Immature natural killer cell (primary cell): Measurements from ENCODE around the gene ZNF615. TPM values are rescaled to one million over a fixed set of nuclear protein-coding genes. Genes with fewer than 3 reads are reported as not detected.
"Not testable (repeated sequence)": the region's sequence is repeated elsewhere in the genome, so short reads cannot be mapped to it uniquely, and the experiment has no call there.

Source experiments
- DNase-seq, 3 donors: peaks; one replicate each; pipeline ENCODE4 v3.0.0; 2022; ENCODE audit warnings: mixed read lengths in 1 of 3
- H3K27ac Mint-ChIP-seq, 6 donors: one replicate each; pipeline ENCODE4 v1.8.0; 2020; ENCODE audit warnings: mixed read lengths in 6 of 6, mild to moderate bottlenecking in 5 of 6, inconsistent platforms in 4 of 6, moderate library complexity in 3 of 6
- H3K27me3 Mint-ChIP-seq, 3 donors: one replicate each; pipeline ENCODE4 v1.8.0; 2020 to 2021; ENCODE audit warnings: low read depth in 3 of 3, mild to moderate bottlenecking in 3 of 3, mixed read lengths in 3 of 3, moderate library complexity in 3 of 3, inconsistent platforms in 1 of 3
- H3K36me3 Mint-ChIP-seq, 3 donors: one replicate each; pipeline ENCODE4 v1.8.0; 2020; ENCODE audit warnings: mixed read lengths in 3 of 3, inconsistent platforms in 2 of 3, mild to moderate bottlenecking in 2 of 3
- H3K4me1 Mint-ChIP-seq, 2 donors: one replicate each; pipeline ENCODE4 v1.8.0; 2020; ENCODE audit warnings: inconsistent platforms in 2 of 2, mild to moderate bottlenecking in 2 of 2, mixed read lengths in 2 of 2, moderate library complexity in 1 of 2
- H3K4me3 Mint-ChIP-seq, 5 donors: one replicate each; pipeline ENCODE4 v1.8.0; 2020; ENCODE audit warnings: mild to moderate bottlenecking in 5 of 5, mixed read lengths in 5 of 5, inconsistent platforms in 3 of 5, moderate library complexity in 3 of 5
- H3K9me3 Mint-ChIP-seq, 6 donors: one replicate each; pipeline ENCODE4 v1.8.0; 2020; ENCODE audit warnings: mild to moderate bottlenecking in 6 of 6, mixed read lengths in 6 of 6, inconsistent platforms in 4 of 6, moderate library complexity in 3 of 6
- polyA plus RNA-seq, 3 donors: library from polyadenylated mRNA; unstranded; fragments of 300-500 nt; fragmentation: Illumina TruSeq; gene quantifications; one replicate each; pipeline ENCODE4 v1.2.3, GENCODE V29; 2021

ZNF615 gene
- 1 to 10 TPM; 4.1 to 9.8 (median 8.9) TPM for polyA plus RNA-seq

- Mint-ChIP-seq H3K9me3 (peaks cover 8 to 36% (median 18%) of the 10 kb centered on the region in 6 donors), H3K36me3 (peaks cover 17 to 34% (median 29%) of the 10 kb centered on the region in 3 donors), H3K27ac (peak within 1 kb of the TSS; percentile 93 to 98 (median 96)), H3K4me3 (peak within 1 kb of the TSS; percentile 93 to 98 (median 96)), H3K4me1 (peaks cover 19 to 27% of the 10 kb centered on the region in 2 donors), H3K27me3 (peaks cover 2 to 9% (median 4%) of the 10 kb centered on the region in 3 donors)
- peak; percentile 85 to 86 (median 86) for DNase-seq
These were observed at the start of gene ZNF615 for GRCh38 chr19:52007806-52008557. Gene ZNF615 (minus strand): TSS chr19:52008211. CDS start chr19:52003711, 4,500 bp downstream.

- DNase-seq, H3K27me3 Mint-ChIP-seq, H3K27ac Mint-ChIP-seq, H3K4me1 Mint-ChIP-seq: not testable (repeated sequence)
- peak overlapping the region in 1 of 5 donors; percentile 27 for H3K4me3 Mint-ChIP-seq
- H3K9me3 Mint-ChIP-seq = peaks cover 47 to 93% (median 87%) of the 10 kb centered on the region in 6 donors
- H3K36me3 Mint-ChIP-seq = peaks cover 39 to 66% (median 47%) of the 10 kb centered on the region in 3 donors
These were observed 48.5 kb upstream of the ZNF615 start for GRCh38 chr19:52056480-52056879.

DNA sequence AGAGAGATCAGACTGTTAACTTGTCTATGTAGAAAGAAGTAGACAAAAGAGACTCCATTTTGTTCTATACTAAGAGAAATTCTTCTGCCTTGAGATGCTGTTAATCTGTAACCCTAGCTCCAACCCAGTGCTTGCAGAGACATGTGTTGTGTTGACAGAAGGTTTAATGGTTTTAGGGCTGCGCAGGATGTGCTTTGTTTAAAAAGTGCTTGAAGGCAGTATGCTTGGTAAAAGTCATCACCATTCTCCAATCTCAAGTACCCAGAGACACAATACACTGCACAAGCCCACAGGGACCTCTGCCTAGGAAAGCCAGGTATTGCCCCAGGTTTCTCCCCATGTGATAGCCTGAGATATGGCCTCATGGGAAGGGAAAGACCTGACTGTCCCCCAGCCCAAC is 43.7 kb upstream of the ZNF615 start:
- not testable (repeated sequence) for H3K4me3 Mint-ChIP-seq, H3K27ac Mint-ChIP-seq, DNase-seq
- H3K4me1 Mint-ChIP-seq = peaks cover 24 to 35% of the 10 kb centered on the region in 2 donors
- H3K27me3 Mint-ChIP-seq = peaks cover 5 to 23% (median 12%) of the 10 kb centered on the region in 3 donors
- H3K36me3 Mint-ChIP-seq = peaks cover 27 to 43% (median 41%) of the 10 kb centered on the region in 3 donors
- H3K9me3 Mint-ChIP-seq = peaks cover 18 to 53% (median 48%) of the 10 kb centered on the region in 6 donors

- peaks cover 5 to 14% (median 12%) of the 10 kb centered on the region in 3 donors for H3K27me3 Mint-ChIP-seq
- H3K36me3 Mint-ChIP-seq = peaks cover 39 to 45% (median 39%) of the 10 kb centered on the region in 3 donors
- H3K4me1 Mint-ChIP-seq = peaks cover 26 to 47% of the 10 kb centered on the region in 2 donors
- peaks cover 11 to 31% (median 21%) of the 10 kb centered on the region in 6 donors for H3K9me3 Mint-ChIP-seq
- DNase-seq = peak; percentile 86 to 87 (median 86)
- H3K27ac Mint-ChIP-seq = peak within 1 kb of the TSS; percentile 98 to 100 (median 99)
- peak within 1 kb of the TSS; percentile 95 to 99 (median 96) for H3K4me3 Mint-ChIP-seq
These were observed 40.8 kb upstream of the ZNF615 start, which contains the start of gene ZNF432 for GRCh38 chr19:52048555-52049501. Gene ZNF432 (minus strand): TSS chr19:52048838. CDS start chr19:52046868, 1,970 bp downstream.

- no peak overlapping the region for H3K27ac Mint-ChIP-seq
- peaks cover 37 to 72% (median 60%) of the 10 kb centered on the region in 6 donors for H3K9me3 Mint-ChIP-seq
- H3K36me3 Mint-ChIP-seq = peaks cover 83 to 96% (median 94%) of the 10 kb centered on the region in 3 donors
- no peak overlapping the region for H3K4me3 Mint-ChIP-seq
- no peaks in the 10 kb centered on the region for H3K4me1 Mint-ChIP-seq
- H3K27me3 Mint-ChIP-seq = peaks cover 0 to 2% (median 1%) of the 10 kb centered on the region in 3 donors
- DNase-seq = no peak
These were observed 31.2 kb upstream of the ZNF615 start for GRCh38 chr19:52039169-52039568.

- Mint-ChIP-seq H3K36me3 (peaks cover 58 to 78% (median 61%) of the 10 kb centered on the region in 3 donors), H3K4me1 (peaks cover 1 to 2% of the 10 kb centered on the region in 2 donors), H3K4me3 (no peak overlapping the region), H3K27me3 (peaks cover 0 to 1% (median 0%) of the 10 kb centered on the region in 3 donors), H3K27ac (no peak overlapping the region), H3K9me3 (peaks cover 40 to 89% (median 85%) of the 10 kb centered on the region in 6 donors)
- DNase-seq = no peak
These were observed 26.2 kb upstream of the ZNF615 start for GRCh38 chr19:52034051-52034728.

DNA sequence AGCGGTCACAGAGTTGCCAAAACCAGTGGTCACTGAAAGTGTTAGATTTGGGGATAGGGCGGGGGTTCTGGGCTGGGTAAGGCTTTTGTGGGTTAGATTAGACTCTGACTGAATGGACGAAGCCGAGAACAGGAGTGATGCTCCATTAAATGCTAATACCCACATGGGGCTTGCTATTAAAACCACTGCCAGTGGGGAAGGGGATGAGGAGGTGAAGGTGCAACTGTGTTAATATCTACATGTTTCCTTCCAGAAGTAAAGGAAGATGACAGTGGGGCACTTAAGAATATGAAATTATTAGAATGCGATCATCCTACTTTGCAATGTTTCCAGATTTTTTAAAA is 20.7 kb upstream of the ZNF615 start:
- Mint-ChIP-seq H3K36me3 (peaks cover 39 to 54% (median 43%) of the 10 kb centered on the region in 3 donors), H3K27ac (peak overlapping the region; percentile 92 to 97 (median 94)), H3K4me3 (peak overlapping the region; percentile 88 to 97 (median 92)), H3K27me3 (peaks cover 8 to 9% (median 9%) of the 10 kb centered on the region in 3 donors), H3K9me3 (peaks cover 23 to 66% (median 55%) of the 10 kb centered on the region in 6 donors), H3K4me1 (peaks cover 28 to 40% of the 10 kb centered on the region in 2 donors)
- DNase-seq = no peak

DNA sequence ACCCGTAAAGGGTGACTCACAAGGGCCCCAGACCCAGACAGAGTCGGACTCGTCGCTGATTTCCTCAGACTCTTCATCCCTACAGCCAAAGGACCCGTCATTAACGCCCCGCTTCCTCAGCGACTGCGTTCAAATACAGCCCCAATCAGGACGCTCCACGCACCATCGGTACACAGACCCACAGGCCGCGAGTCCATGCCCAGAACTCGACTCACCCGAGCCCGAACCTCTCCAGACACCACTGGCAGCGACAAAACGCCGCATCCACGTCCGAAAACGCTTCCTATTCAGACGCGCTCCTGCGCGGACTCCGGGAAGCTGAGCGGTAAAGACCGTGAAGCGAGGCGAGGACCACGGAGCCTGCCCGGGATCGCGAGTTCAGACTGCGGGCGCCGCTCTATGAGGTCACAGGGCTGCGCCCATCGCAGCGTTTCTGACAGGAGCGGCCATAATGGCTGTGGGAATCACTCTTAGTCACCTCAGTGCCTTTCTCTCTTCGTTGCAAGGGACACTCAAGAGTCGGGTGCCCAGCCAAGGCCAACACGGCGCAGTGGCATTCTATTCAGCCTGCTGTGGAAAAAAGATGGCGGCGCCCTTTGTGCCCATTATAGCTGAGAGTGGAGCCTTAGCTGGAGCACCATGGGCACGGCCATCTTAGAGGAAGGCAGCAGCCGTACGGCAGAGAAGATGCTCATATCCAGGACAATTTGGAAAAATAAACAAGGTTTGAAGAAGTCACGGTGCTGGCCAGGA is 20.2 kb upstream of the ZNF615 start, which contains the start of gene ZNF614:
Gene ZNF614, minus strand, starts transcription at position 353 of the 753 bp plus-strand sequence. CDS start 2,634 bp downstream, outside the sequence.
- Mint-ChIP-seq H3K9me3 (peaks cover 27 to 66% (median 55%) of the 10 kb centered on the region in 6 donors), H3K27me3 (peaks cover 8 to 9% (median 9%) of the 10 kb centered on the region in 3 donors), H3K36me3 (peaks cover 40 to 55% (median 48%) of the 10 kb centered on the region in 3 donors), H3K4me1 (peaks cover 28 to 40% of the 10 kb centered on the region in 2 donors), H3K4me3 (peak within 1 kb of the TSS; percentile 88 to 97 (median 92)), H3K27ac (peak within 1 kb of the TSS; percentile 92 to 97 (median 94))
- peak; percentile 87 to 90 (median 87) for DNase-seq

- H3K27ac Mint-ChIP-seq = peak overlapping the region in 1 of 6 donors; percentile 92
- not testable (repeated sequence) for H3K27me3 Mint-ChIP-seq, DNase-seq
- peak overlapping the region in 4 of 5 donors; percentile 88 to 97 (median 93) for H3K4me3 Mint-ChIP-seq
- peaks cover 36 to 66% (median 54%) of the 10 kb centered on the region in 6 donors for H3K9me3 Mint-ChIP-seq
- H3K36me3 Mint-ChIP-seq = peaks cover 51 to 63% (median 55%) of the 10 kb centered on the region in 3 donors
- H3K4me1 Mint-ChIP-seq = peaks cover 28 to 40% of the 10 kb centered on the region in 2 donors
These were observed 18.4 kb upstream of the ZNF615 start for GRCh38 chr19:52026255-52026990.

GRCh38 chr19:52024478-52024877 is 16.5 kb upstream of the ZNF615 start:
- H3K27ac Mint-ChIP-seq = not testable (repeated sequence)

DNA sequence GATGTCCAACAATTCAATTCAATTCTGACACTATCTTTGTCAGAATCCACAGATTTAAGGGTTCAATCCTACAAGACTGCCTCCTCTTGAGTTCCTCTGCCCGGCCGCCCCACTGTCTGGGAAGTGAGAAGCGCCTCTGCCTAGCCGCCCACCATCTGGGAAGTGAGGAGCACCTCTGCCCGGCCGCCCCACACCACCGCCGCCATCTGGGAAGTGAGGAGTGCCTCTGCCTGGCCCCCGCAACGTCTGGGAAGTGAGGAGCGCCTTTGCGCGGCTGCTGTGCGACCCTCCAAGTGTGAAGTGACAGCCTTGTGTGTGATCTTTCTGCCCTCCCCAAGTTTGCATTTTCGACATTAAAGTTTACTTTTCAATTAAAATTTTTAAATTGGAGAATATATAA is 14.2 kb upstream of the ZNF615 start:
- peaks cover 47 to 92% (median 81%) of the 10 kb centered on the region in 6 donors for H3K9me3 Mint-ChIP-seq
- H3K27me3 Mint-ChIP-seq = peaks cover 0 to 7% (median 1%) of the 10 kb centered on the region in 3 donors
- peaks cover 10 to 18% of the 10 kb centered on the region in 2 donors for H3K4me1 Mint-ChIP-seq
- peaks cover 85 to 91% (median 87%) of the 10 kb centered on the region in 3 donors for H3K36me3 Mint-ChIP-seq
- no peak overlapping the region for H3K27ac Mint-ChIP-seq
- no peak for DNase-seq
- H3K4me3 Mint-ChIP-seq = no peak overlapping the region

More at GRCh38 chr19:52024478-52024877, 16.5 kb upstream of the ZNF615 start:
- DNase-seq, H3K4me3 Mint-ChIP-seq: not testable (repeated sequence)
- peaks cover 27 to 40% of the 10 kb centered on the region in 2 donors for H3K4me1 Mint-ChIP-seq
- peaks cover 44 to 74% (median 63%) of the 10 kb centered on the region in 6 donors for H3K9me3 Mint-ChIP-seq
- peaks cover 8 to 14% (median 10%) of the 10 kb centered on the region in 3 donors for H3K27me3 Mint-ChIP-seq
- peaks cover 65 to 68% (median 66%) of the 10 kb centered on the region in 3 donors for H3K36me3 Mint-ChIP-seq
